ENCODE measurements around the gene FXR2. TPM values are rescaled to one million over a fixed set of nuclear protein-coding genes. Genes with fewer than 3 reads are reported as not detected.
A peak's percentile ranks its signal among the peaks of the same experiment; 100 is the strongest.
"Not testable (repeated sequence)": the region's sequence is repeated elsewhere in the genome, so short reads cannot be mapped to it uniquely, and the experiment has no call there.

Gene FXR2
- total RNA-seq, 1 experiment from 2014 or later = 61.5 TPM

GRCh38 chr17:7627250-7628121 lies 12.8 kb upstream of the FXR2 start, which contains the start of gene SAT2:
SAT2 (minus strand) TSS chr17:7627821; CDS start chr17:7627635, 186 bp downstream.
- no peaks in the 10 kb centered on the region for H3K9me3 ChIP-seq (ENCODE audit: insufficient read depth, low read depth)
- peak within 1 kb of the TSS; percentile 47; the same call in 1 of the 2 replicates for H3K27ac ChIP-seq
- no peaks in the 10 kb centered on the region for H3K9me2 ChIP-seq (ENCODE audit: insufficient read depth)
- peak within 1 kb of the TSS; percentile 81 for H3K4me2 ChIP-seq
- no peaks in the 10 kb centered on the region for H4K20me1 ChIP-seq (ENCODE audit: insufficient read depth)
- CTCF ChIA-PET = interaction anchor here (0.6 to 1.3 kb wide), 3 partner anchors 14 to 391 kb away, joined by 3 to 4 read pairs (median 4); partner anchors contain the start of genes TP53 and WRAP53
- intact Hi-C loops (cut with micrococcal nuclease; ENCODE audit: unreplicated experiment) = no loop called here
- H3K79me2 ChIP-seq (ENCODE audit: low read depth) = no peaks in the 10 kb centered on the region
- H3K4me3 ChIP-seq = peak within 1 kb of the TSS; percentile 79
- peak; percentile 74 to 97 for DNase-seq
- no peaks in the 10 kb centered on the region for H3F3A ChIP-seq (ENCODE audit: insufficient read depth, low read depth)
- no TSS peak for BruUV-seq (replicated peaks)
- POLR2A ChIA-PET (ENCODE audit: unreplicated experiment) = interaction anchor here (0.6 to 1.5 kb wide), 9 partner anchors 12 to 603 kb away, joined by 3 to 9 read pairs (median 7); partner anchors contain the start of genes DVL2, SOX15 and TP53
- H3K36me3 ChIP-seq (ENCODE audit: low read depth) = no peaks in the 10 kb centered on the region
- peaks cover 4% of the 10 kb centered on the region; the same call in 1 of the 2 replicates for H3K4me1 ChIP-seq (replicated peaks; ENCODE audit: insufficient read depth)
- H2AFZ ChIP-seq = peak within 1 kb of the TSS; percentile 89
- H3K27me3 ChIP-seq (ENCODE audit: insufficient read depth, low read depth) = no peaks in the 10 kb centered on the region
- no peak for TF ChIP-seq EZH2 (IDR thresholded peaks at IDR 0.05; ENCODE audit: low read depth)
- TF ChIP-seq, protein P1, sequence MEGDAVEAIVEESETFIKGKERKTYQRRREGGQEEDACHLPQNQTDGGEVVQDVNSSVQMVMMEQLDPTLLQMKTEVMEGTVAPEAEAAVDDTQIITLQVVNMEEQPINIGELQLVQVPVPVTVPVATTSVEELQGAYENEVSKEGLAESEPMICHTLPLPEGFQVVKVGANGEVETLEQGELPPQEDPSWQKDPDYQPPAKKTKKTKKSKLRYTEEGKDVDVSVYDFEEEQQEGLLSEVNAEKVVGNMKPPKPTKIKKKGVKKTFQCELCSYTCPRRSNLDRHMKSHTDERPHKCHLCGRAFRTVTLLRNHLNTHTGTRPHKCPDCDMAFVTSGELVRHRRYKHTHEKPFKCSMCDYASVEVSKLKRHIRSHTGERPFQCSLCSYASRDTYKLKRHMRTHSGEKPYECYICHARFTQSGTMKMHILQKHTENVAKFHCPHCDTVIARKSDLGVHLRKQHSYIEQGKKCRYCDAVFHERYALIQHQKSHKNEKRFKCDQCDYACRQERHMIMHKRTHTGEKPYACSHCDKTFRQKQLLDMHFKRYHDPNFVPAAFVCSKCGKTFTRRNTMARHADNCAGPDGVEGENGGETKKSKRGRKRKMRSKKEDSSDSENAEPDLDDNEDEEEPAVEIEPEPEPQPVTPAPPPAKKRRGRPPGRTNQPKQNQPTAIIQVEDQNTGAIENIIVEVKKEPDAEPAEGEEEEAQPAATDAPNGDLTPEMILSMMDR (conservative IDR thresholded peaks at IDR 0.05) = no peak

- H3K4me1 ChIP-seq (replicated peaks; ENCODE audit: insufficient read depth) = peaks cover 4% of the 10 kb centered on the region; the same call in 1 of the 2 replicates
- peak overlapping the region; percentile 81 for H3K4me2 ChIP-seq
- peak in 1 of 2 experiments; percentile 15 for DNase-seq
- H4K20me1 ChIP-seq (ENCODE audit: insufficient read depth) = no peaks in the 10 kb centered on the region
- H3K9me2 ChIP-seq (ENCODE audit: insufficient read depth) = no peaks in the 10 kb centered on the region
- CTCF ChIA-PET = interaction anchor here (1.1 to 1.3 kb wide), 2 partner anchors 15 to 61 kb away, joined by 4 read pairs; partner anchors contain the start of genes TP53 and WRAP53
- peak overlapping the region; percentile 89 for H2AFZ ChIP-seq
- POLR2A ChIA-PET (ENCODE audit: unreplicated experiment) = interaction anchor here (0.6 to 1.5 kb wide), 3 partner anchors 12 to 36 kb away, joined by 7 to 9 read pairs (median 7); partner anchors contain the start of gene SOX15
- no peaks in the 10 kb centered on the region for H3K36me3 ChIP-seq (ENCODE audit: low read depth)
- intact Hi-C loops (cut with micrococcal nuclease; ENCODE audit: unreplicated experiment) = no loop called here
- H3K27ac ChIP-seq = no peak overlapping the region
- TF ChIP-seq, protein P1 (conservative IDR thresholded peaks at IDR 0.05) = no peak
- TF ChIP-seq EZH2 (IDR thresholded peaks at IDR 0.05; ENCODE audit: low read depth) = no peak
- H3K4me3 ChIP-seq = peak overlapping the region; percentile 79
- H3K79me2 ChIP-seq (ENCODE audit: low read depth) = no peaks in the 10 kb centered on the region
- no peaks in the 10 kb centered on the region for H3K27me3 ChIP-seq (ENCODE audit: insufficient read depth, low read depth)
- H3K9me3 ChIP-seq (ENCODE audit: insufficient read depth, low read depth) = no peaks in the 10 kb centered on the region
- TSS peak; percentile 73 for BruUV-seq (replicated peaks)
- no peaks in the 10 kb centered on the region for H3F3A ChIP-seq (ENCODE audit: insufficient read depth, low read depth)
Observed at GRCh38 chr17:7626956-7627249, 12.2 kb upstream of the FXR2 start.

DNA sequence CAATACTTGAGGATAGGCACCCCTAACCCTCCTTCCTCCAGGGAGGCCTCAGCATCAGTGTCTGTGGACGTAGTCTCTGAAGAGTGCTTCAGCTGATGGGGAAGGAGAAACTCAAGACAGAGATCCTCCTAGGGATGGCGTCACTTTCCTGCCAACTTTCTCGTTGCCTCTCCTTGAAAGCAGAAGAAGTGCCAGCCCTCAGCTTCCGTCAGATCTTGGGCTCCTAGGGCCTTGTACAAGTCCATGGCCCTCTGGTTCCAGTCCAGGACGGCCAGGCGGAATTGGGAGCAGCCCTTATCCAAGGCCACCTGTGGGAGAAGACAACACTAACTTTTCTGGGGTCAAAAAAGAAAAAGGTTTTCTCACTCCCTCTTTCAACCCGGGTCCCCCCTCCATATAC lies 11.6 kb upstream of the FXR2 start:
- no peaks in the 10 kb centered on the region for H3K27me3 ChIP-seq (ENCODE audit: insufficient read depth, low read depth)
- DNase-seq = no peak
- no peaks in the 10 kb centered on the region for H3K9me2 ChIP-seq (ENCODE audit: insufficient read depth)
- no peaks in the 10 kb centered on the region for H3K79me2 ChIP-seq (ENCODE audit: low read depth)
- no peaks in the 10 kb centered on the region for H4K20me1 ChIP-seq (ENCODE audit: insufficient read depth)
- H3K9me3 ChIP-seq (ENCODE audit: insufficient read depth, low read depth) = no peaks in the 10 kb centered on the region
- TF ChIP-seq, protein P1 (conservative IDR thresholded peaks at IDR 0.05) = no peak
- TF ChIP-seq EZH2 (IDR thresholded peaks at IDR 0.05; ENCODE audit: low read depth) = no peak
- H3K4me2 ChIP-seq = peak overlapping the region; percentile 81
- no peak overlapping the region for H3K27ac ChIP-seq
- intact Hi-C loops (cut with micrococcal nuclease; ENCODE audit: unreplicated experiment) = no loop called here
- H3F3A ChIP-seq (ENCODE audit: insufficient read depth, low read depth) = no peaks in the 10 kb centered on the region
- no peak overlapping the region for H2AFZ ChIP-seq
- peaks cover 4% of the 10 kb centered on the region; the same call in 1 of the 2 replicates for H3K4me1 ChIP-seq (replicated peaks; ENCODE audit: insufficient read depth)
- ChIA-PET CTCF (no interaction called here), POLR2A (ENCODE audit: unreplicated experiment) (no interaction called here)
- no TSS peak for BruUV-seq (replicated peaks)
- H3K4me3 ChIP-seq = no peak overlapping the region
- H3K36me3 ChIP-seq (ENCODE audit: low read depth) = no peaks in the 10 kb centered on the region

- POLR2A ChIA-PET (ENCODE audit: unreplicated experiment); H4K20me1 ChIP-seq (ENCODE audit: insufficient read depth); H3K79me2 ChIP-seq (ENCODE audit: low read depth); DNase-seq; intact Hi-C loops (cut with micrococcal nuclease; ENCODE audit: unreplicated experiment); H3K9me2 ChIP-seq (ENCODE audit: insufficient read depth); BruUV-seq (replicated peaks); H3F3A ChIP-seq (ENCODE audit: insufficient read depth, low read depth); H3K4me3 ChIP-seq; H3K27me3 ChIP-seq (ENCODE audit: insufficient read depth, low read depth); CTCF ChIA-PET; H3K4me2 ChIP-seq; H2AFZ ChIP-seq; H3K36me3 ChIP-seq (ENCODE audit: low read depth); H3K4me1 ChIP-seq (replicated peaks; ENCODE audit: insufficient read depth); H3K27ac ChIP-seq; H3K9me3 ChIP-seq (ENCODE audit: insufficient read depth, low read depth): not testable (repeated sequence)
Observed at GRCh38 chr17:7625749-7626148, 11.1 kb upstream of the FXR2 start.

All from PC-9 (cell line).